ENCODE measurements around the gene KIFAP3.

- no peak for TF ChIP-seq ZNF274 (IDR thresholded peaks at IDR 0.05; ENCODE audit: low read depth, low read length)
- TF ChIP-seq YY1 (IDR thresholded peaks at IDR 0.05; ENCODE audit: insufficient read depth, insufficient read length), result no peak
These were observed 116.6 kb downstream of the KIFAP3 start for GRCh38 chr1:169957884-169958283.

Data from NT2/D1 (cell line).